Measurements from ENCODE around the gene IFIT1.

DNA sequence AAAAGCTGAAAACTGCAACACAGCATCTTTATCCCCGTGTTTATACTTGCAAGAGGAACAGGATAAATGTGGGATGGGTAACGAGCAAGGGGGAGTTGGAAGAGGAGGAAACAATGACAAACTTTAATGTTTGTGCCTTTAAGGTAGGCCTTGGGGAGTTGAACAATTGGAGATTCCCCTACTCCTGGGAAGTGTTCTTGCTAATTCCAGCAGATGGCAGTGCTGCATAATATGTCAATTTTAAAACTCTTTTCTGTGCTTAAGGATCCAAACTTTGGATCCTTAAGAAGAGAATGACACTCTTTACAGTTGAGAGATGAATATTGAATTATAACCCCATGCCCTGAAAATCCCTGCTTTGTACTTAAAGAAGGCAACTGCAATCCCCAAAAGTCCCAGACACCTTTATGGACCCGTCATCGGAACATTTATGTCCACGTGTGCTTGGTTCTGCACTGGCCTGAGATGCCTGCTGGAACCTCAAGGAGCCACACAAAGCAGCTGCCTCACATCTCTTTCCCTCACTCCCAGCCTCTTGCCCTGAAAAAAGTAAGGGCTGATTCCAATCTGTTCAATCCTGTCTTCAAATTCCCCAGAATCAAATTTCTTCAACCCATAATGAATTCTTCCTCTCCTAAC lies 33.9 kb downstream of the IFIT1 start:
- no peak for TF ChIP-seq EZH2phosphoT487 (IDR thresholded peaks at IDR 0.05; ENCODE audit: borderline replicate concordance, low read length)
- TF ChIP-seq, protein P1, sequence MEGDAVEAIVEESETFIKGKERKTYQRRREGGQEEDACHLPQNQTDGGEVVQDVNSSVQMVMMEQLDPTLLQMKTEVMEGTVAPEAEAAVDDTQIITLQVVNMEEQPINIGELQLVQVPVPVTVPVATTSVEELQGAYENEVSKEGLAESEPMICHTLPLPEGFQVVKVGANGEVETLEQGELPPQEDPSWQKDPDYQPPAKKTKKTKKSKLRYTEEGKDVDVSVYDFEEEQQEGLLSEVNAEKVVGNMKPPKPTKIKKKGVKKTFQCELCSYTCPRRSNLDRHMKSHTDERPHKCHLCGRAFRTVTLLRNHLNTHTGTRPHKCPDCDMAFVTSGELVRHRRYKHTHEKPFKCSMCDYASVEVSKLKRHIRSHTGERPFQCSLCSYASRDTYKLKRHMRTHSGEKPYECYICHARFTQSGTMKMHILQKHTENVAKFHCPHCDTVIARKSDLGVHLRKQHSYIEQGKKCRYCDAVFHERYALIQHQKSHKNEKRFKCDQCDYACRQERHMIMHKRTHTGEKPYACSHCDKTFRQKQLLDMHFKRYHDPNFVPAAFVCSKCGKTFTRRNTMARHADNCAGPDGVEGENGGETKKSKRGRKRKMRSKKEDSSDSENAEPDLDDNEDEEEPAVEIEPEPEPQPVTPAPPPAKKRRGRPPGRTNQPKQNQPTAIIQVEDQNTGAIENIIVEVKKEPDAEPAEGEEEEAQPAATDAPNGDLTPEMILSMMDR (IDR thresholded peaks at IDR 0.05; ENCODE audit: low read depth, low read length, poor library complexity, severe bottlenecking): peak; percentile 74

Measured in DOHH2 (cell line).